ENCODE results near the gene THUMPD2.
"Not testable (repeated sequence)": the region's sequence is repeated elsewhere in the genome, so short reads cannot be mapped to it uniquely, and the experiment has no call there.

Gene THUMPD2, protein sequence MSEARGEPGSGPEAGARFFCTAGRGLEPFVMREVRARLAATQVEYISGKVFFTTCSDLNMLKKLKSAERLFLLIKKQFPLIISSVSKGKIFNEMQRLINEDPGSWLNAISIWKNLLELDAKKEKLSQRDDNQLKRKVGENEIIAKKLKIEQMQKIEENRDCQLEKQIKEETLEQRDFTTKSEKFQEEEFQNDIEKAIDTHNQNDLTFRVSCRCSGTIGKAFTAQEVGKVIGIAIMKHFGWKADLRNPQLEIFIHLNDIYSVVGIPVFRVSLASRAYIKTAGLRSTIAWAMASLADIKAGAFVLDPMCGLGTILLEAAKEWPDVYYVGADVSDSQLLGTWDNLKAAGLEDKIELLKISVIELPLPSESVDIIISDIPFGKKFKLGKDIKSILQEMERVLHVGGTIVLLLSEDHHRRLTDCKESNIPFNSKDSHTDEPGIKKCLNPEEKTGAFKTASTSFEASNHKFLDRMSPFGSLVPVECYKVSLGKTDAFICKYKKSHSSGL
- long read RNA-seq, donor 1, partial matches to known transcripts: 7 of 12 reads
- long read RNA-seq, donor 1, other reads (novel, unspliced or antisense): 0 of 12 reads
- long read RNA-seq, donor 2: 0 reads
- long read RNA-seq, donor 3, partial matches to known transcripts: 0 of 1 reads
- long read RNA-seq, donor 3, other reads (novel, unspliced or antisense): 0 of 1 reads
- long read RNA-seq, donor 4, partial matches to known transcripts: 0 of 4 reads
- long read RNA-seq, donor 4, other reads (novel, unspliced or antisense): 0 of 4 reads
- long read RNA-seq, donor 5, partial matches to known transcripts: 0 of 4 reads
- long read RNA-seq, donor 5, other reads (novel, unspliced or antisense): 0 of 4 reads
- long read RNA-seq, donor 6, partial matches to known transcripts: 0 of 2 reads
- long read RNA-seq, donor 6, other reads (novel, unspliced or antisense): 0 of 2 reads
- long read RNA-seq, donor 7, partial matches to known transcripts: 10 of 11 reads
- long read RNA-seq, donor 7, other reads (novel, unspliced or antisense): 0 of 11 reads
- long read RNA-seq, donor 8, partial matches to known transcripts: 0 of 1 reads
- long read RNA-seq, donor 8, other reads (novel, unspliced or antisense): 0 of 1 reads

DNA sequence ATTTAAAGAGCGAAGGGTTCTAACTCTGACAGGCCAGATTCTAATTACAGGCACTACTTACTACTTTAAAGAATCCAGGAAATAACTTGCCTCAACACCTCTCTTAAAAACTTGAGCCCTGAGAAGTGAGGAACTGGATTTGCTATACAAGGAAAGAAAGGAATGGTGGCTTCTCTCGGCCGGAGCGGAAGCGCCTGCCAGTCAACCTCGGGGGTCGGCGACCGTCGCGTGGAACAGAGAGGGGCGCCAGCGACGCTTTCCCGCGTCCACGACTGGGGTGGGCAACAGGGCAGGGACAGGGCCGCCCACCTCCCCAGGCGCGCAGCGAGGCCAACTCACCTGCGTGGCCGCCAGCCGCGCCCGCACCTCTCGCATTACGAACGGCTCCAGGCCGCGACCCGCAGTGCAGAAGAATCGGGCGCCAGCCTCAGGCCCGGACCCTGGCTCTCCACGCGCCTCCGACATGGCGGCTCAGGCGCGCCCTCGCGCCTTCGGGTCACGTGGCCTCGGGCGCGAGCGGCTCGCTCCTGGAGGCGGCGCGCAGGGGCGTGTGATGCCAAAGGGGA, at the start of gene THUMPD2:
TSS of gene THUMPD2 (minus strand) at position 484 of the 566 bp plus-strand sequence. CDS start at position 465, 19 bp downstream.
- peak; percentile 93 for DNase-seq

DNA sequence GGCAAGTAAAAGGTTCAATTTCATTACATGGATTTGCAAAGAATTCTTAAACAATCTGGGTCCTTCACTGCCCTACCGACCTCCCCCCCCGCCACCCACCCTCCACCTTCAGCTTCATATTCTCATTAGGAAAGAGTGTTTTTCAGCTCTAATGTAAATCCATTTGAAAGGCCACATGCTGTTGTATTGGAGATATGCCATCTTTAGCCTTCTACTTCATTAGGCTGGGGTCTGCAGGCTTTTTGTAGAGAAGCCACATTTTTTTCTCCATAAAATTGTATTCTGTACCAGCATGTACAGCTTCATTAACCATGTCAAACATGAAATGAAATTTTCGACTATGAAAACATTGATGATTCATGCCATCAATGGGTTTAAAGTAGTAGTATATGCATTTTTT, 42.8 kb upstream of the THUMPD2 start:
- DNase-seq: no peak

DNA sequence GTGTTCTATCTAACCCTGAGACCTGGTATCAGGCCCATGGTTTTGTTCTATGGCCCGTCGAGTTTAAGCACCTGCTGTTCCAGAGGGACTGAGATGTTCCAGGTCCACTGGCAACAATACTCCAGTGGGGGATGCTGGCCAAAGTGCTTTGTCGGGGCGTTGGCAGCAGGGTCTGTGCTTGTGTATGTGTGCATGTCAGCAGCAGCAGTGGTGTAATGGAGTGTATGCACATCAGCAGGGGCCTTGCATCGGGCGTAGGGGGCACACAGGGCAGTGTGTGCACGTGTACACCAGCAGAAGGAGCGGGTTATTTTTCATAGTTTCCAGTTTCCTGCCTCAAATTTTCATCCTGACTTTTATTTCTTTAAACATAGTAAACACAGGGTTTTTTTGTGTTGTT, 37.8 kb upstream of the THUMPD2 start:
- no peak for DNase-seq

DNA sequence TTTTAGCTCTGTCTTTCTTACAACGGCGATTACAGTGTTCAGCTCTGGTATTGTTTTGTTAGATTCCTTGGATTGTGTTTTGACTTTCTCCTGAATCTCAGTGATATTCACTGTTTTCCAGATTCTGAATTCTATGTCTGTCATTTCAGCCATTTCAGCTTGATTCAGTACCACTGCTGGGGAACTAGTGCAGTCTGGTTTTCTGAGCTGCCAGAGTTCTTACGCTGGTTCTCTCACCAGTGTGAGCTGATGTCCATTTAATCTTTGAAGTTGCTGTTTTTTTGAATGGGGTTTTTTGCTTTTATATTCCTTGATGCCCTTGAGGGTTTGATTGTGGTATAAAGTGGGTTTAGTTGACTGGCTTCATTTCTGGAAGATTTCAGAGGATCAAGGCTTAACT, 37.4 kb upstream of the THUMPD2 start:
- DNase-seq: no peak

DNA sequence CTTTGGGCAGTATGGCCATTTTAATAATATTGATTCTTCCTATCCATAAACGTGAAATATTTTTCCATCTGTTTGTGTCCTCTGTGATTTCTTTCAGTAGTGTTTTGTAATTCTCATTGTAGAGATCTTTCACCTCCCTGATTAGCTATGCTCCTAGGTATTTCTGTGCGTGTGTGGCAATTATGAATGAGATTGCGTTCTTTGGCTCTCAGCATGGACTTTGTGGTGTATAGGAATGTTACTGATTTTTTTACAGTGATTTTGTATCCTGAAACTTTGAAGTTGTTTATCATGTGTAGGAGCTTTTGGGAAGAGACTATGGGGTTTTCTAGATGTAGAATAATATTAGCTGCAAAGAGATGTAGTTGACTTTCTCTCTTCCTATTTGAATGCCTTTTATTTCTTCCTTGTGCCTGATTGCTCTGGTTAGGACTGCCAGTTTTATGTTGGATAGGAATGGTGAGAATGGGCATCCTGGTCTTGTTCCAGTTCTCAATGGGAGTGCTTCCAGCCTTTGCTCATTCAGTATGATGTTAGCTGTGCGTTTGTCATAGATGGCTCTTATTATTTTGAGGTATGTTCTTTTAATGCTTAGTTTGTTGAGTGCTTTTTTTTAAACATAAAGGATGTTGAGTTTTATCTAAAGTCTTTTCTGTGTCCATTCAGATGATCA, 27.0 kb upstream of the THUMPD2 start:
- DNase-seq: no peak

DNA sequence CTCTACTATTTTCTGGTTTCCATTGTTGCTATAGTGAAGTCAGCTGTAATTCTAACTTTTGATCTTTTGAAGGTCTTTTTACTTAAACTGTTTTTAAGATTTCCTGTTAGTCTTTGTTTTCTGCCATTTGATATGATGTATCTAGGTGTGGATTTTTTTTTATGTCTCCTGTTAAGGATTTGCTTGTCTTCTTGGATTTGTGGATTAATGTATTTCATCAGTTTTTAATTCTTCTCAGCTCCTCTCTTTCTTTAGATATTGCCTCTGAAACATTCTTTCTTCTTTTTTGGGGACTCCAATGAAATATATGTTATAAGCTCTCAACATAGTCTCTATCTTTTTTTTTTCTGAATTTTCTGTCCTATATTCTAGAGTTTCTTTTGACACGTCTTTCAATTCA, 24.8 kb upstream of the THUMPD2 start:
- no peak for DNase-seq

DNA sequence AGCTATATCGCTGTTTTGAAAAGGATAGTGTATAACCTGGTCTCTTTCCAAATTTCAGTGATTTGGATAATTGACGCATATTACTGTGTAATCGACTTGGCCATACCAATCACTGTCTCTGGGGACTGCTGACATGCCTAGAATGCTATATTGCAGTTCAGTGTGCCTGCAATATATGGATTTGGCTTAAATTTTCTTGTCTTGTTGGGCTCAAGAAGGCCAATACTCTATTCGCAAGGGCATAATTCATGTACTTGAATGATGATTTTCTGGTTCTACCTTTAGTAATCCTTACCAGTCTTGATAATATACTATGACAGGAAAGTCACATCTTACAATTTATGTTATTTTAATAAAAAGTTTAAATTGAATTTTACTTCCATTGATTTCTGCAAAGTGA, 21.7 kb upstream of the THUMPD2 start:
- no peak for DNase-seq

DNA sequence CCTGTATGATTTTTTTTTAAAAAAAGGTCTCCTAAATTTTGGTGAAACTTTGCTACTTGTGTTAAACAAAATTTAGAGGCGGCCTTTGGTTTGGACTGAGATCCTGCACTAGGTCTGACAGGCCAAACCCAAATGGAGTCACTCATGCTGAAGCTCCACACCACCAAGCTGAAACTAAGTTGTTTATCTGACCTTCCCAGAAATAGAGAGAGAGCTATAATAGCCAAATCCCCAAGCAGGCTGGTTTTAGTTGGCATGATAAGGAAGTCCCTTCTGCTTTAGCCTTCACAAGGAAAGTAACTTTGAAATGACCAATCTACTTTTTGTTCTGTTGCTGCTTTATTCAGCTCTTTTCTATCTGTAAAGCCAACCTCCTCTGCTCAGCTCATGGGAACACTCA, 17.1 kb upstream of the THUMPD2 start:
- DNase-seq: no peak

DNA sequence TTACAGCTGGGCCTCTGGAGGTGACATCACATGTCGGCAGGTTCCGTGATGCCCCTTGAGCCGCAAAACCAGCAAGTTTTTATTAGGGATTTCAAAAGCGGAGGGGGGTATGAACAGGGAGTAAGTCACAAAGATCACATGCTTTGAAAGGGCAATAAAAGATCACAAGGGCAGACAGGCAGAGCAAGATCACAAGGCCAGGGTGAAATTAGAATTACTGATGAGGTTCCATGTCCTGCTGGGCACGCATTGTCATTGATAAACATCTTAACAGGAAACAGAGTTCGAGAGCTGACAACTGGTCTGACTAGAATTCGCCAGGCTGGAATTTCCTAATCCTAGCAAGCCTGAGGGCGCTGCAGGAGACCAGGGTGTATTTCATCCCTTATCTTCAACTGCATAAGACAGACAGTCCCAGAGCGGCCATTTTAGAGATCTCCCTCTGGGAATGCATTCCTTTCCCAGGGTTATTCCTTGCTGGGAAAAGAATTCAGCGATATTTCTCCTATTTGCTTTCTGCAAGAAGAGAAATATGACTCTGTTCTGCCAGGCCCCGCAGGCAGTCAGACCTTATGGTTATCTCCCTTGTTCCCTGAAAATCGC, 11.3 kb upstream of the THUMPD2 start:
- DNase-seq: not testable (repeated sequence)

DNA sequence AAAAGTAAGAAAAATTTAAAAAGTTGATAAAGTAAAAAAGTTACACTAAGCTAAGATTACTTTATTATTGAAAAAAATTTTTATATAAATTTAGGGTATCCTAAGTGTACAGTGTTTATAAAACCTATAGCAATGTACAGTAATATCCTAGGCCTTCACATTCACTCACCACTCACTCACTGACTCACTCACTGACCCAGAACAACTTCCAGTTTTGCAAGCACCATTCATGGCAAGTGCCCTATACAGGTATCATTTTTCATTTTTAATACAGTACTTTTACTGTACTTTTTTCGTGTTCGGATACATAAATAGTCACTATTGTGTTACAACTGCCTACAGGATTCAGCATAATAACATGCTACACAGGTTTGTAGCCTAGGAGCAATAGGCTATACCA, 8.9 kb upstream of the THUMPD2 start:
- no peak for DNase-seq

DNA sequence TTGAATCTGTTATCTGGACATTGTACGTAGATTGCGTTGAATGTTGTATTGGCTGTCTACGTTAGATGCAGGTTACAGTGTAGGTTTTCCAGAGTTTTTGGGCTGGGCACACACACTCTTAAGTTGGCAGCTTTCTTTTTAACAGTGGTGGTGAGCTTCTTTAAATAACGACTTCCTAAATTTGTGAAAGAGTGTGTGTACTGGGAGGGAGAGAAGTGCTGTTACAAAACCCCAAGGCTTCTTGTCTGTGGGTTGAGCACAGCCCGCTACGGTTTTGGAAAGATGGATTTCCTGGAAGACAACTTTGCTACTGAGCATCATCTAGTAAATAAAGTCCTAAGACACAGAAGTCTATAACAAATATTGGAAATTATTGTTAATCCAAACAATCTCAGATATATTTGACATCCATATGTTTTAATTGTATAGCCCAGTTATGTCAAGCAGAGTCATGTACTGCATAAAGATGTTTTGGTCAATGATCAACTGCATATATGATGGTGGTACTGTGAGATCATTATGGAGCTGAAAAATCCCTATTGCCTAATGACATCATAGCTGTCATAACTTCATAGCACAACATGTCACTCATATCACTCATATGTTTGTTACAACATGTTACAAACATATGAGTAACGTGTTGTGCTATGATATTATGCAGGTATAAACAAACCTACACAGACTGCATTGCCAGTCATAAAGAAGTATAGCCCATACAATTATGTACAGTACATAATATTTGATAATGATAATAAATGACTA, 7.9 kb upstream of the THUMPD2 start:
- no peak for DNase-seq

DNA sequence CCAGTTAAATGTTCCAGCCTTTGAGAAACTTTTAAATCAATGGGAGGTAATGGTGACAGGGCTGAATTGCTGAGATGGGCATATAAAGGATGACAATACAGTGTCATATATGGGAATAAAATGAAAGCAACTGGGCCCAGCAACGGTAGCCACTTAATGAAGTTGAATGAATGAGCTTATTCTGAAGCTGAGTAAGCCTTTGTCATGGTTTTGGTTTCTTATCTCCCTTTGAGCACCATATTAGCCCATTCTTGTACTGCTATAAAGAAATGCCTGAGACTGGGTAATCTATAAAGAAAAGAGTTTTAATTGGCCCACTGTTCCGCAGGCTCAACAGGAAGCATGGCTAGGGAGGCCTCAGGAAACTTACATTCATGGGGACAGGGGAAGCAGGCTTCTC, 3.5 kb upstream of the THUMPD2 start:
- no peak for DNase-seq

DNA sequence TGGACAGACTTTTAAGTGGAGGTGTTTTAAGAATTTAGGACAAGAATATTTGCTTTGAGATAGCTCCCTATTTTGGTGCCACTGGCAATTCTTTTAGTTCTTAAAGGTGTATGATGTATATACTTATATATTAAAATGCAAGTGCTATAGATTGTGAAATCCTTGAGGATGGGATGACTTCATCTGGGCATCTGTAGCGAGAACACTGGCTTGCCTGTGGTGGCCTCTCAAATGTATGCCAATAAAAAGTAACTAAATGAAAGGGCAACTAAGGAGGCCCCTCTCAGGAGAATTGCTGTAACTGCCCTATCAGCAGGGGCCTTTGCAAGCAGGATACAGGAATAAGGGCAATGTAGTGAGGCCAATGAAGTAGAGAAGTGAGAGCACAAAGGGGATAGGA, 2.6 kb upstream of the THUMPD2 start:
- no peak for DNase-seq

DNA sequence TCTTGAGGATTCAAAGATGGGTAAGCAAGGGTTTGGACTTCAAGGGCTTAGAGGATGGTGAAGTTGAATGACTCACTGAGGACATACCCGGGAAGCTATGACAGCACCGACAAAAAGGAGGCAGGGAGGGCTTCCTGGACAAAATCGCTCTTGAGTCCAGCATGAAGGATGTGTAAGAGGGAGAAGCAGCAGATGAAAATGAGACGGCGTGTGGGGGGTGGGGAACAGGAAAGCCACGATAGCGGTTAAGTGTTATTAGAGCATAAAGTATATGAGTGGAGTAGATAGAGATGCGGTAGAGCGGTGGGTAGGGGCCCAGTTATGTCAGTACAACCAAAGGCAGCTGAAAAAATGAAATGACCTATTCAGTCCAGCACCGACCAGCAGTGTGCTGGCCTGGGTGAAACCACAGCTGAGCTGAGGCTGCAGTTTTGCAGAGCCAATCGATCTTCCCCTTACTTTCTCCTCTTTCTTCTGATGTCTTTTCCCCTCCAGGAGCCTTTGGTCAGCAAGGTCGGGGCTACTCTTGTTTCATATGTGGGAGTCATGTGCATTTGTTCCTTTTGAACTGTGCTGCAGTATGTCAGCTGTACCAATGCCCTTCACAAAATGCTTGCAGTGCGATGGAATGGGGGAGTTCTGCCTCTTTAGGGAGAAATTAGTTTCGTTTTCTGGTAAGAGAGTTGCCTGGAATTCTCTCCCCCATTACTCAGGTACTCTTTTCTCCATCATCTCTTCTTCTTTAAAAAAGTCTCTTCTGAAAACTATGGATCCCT, 2.0 kb upstream of the THUMPD2 start:
- peak; percentile 57 for DNase-seq

DNA sequence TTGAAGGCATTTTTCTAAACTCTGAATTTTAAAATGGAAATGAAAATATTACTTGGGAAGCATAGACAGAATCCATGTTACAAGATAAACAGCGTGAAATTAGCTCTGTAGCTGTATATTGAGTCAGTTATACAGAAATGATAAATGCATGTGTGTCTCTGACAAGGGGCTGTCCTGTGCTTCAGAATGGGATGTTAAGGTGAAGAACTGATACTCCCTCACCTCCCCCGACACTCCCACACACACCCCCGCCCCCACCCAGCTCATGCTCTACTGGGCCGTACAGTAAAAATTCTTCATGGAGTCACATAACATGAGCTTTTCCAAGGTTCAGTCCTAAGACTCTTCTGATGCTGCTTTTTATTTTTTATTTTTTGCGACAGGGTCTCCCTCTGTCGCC, 869 bp upstream of the THUMPD2 start:
- DNase-seq: peak; percentile 5

DNA sequence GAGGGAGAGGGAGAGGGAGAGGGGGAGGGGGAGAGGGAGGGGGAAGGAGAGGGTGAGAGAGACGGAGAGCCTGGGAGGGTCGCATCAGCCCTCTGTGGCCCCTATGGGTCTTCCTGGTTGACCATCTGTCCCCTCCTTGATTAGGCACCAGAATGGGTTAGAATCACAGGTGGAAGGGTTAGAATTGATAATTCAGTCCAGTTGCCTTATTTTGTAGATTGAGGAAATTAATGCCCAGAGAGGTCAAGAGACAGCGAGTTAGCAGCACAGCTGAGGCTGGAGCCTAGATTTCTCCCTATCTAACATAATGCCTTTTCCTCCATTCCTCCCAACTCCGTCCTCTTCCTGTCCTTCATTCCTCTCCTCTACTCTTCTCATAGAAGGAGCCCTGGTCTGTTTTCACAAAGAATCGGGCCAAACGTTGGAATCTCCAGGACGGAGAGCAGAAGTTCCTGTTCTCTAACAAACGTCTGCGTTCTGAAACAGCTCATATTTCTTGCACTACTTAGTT, 338 bp upstream of the THUMPD2 start:
- DNase-seq: peak; percentile 33

DNA sequence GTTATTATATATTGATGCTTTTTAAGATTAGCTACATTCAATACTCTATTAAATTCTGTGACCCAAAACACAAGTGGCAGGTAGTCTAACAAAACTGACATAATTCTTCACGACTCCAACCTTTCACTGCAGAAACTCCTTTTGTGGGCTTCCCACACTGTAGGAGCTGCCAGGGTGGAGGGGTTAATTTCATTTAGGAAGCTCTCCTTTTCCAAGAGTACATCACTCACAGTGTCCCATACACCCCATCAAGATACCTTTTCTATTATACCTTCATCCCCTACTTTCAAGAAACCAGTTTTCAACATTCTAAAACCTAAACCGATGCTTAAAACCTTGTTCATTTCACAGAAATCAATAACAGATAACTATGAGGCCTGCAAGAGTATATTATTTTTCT, 825 bp downstream of the THUMPD2 start:
- peak; percentile 16 for DNase-seq

DNA sequence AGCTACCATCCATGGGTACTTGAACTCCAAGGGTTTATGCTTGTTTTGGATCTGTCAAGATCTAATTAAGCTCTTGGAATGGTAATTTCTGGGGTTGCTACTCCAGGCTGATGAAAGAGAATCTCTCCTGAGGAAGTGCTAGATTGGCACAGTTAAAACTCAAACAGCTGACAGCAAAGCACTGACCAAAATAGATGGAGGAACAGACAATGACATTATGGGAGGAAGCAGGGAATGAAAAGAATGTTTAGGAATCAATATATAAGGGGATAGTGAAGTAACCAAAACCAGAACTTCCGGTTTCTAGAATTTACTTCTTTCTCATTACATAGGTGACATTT, 6.3 kb downstream of the THUMPD2 start:
- DNase-seq: no peak

DNA sequence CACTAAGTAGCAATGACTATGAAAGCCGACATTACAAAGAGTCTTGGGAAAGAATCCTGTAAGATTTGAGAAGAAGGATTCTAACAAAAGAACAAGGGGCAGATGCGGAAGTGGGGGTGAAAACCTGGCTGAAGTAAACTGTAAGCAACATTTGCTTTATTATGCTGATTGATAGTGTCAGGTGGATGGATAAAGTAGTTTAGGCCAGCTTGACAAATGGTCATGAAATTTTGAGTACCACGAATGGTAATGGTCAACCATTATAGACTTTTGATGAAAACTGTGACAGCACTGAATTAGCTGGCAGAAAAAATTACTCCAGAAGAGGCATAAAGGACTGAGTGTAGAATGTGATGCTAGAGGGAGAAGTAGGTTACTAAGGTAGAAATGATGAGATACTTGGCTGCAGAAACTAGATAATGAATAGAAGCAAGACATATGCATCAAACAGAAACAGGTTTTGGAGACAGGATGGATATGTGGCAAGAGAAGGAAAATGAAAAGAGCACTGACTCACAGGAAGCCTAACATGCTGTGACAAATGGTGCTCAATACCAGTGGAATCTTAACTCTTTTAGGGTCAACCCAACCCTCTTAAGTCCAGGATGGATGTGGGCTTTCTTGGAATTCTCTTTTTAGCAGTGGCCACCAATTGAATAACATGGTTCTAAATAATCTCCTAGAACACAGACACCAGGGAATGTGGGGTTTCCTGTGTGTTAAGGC, 6.8 kb downstream of the THUMPD2 start:
- no peak for DNase-seq
